HG03097 (cell line): ENCODE results near the gene IQCM.
"Not testable (repeated sequence)": the region's sequence is repeated elsewhere in the genome, so short reads cannot be mapped to it uniquely, and the experiment has no call there.

Source experiments
- ATAC-seq: cut with Tn5 transposase; IDR thresholded peaks from one replicate; pipeline ENCODE4 v1.9.1; 2021; ENCODE audit not compliant: unreplicated experiment, low FRiP score

IQCM gene

DNA sequence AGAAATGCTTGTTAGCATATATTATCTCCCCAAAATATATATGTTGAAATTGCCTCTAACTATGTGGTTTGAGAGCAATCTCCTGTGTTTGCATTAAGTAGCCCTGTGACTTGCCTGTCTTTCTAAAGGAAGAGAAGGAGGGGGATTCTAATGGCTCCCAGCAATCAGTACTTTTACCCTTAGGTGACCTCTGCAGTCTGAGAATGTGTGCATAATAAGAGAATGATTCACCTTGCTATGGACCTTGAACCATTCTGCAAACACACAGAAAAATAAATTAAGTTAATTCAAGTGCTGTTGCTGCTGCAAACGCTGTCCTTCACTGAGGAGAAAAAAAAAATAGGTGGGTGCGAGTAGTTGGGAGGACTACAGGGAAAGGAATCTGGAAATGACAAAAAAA lies 322.2 kb downstream of the IQCM start:
- no peak for ATAC-seq

DNA sequence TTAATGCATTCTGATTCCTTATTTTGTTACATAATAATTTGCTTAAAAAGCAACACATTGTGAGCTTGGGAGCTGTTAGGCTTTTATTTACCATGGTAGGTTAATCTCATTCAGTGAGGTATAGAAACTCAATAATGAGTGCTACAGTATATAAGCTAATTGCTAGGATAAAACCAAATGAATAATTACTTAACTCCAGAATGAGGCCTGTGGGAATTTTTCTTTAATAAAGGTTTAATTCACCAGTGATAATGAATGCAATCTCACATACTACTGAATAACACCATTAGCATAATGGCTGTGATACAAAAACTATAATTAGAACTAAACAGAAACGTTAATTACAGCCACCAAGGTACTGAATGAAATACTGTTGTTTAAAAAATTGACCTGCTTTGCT lies 326.3 kb downstream of the IQCM start:
- ATAC-seq, result no peak

DNA sequence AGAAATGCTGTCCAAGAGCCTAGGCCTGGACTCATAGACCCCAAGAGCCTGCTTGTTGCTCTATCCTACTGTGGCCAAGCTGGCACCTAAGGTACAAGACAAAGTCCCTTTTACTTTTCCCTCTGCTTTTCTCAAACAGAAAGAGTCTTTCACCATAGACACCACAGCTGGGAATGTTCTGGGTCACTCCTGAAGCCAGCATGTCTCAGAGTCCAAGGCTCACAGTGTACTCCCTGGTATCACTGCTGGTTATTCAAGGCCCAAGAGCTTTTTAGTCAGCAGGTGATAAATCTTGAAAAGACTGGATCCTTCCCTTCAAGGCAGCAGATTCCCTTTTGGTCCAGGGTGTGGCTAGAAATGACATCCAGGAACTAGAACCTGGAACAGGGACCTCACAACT lies 328.8 kb downstream of the IQCM start:
- ATAC-seq, result no peak

DNA sequence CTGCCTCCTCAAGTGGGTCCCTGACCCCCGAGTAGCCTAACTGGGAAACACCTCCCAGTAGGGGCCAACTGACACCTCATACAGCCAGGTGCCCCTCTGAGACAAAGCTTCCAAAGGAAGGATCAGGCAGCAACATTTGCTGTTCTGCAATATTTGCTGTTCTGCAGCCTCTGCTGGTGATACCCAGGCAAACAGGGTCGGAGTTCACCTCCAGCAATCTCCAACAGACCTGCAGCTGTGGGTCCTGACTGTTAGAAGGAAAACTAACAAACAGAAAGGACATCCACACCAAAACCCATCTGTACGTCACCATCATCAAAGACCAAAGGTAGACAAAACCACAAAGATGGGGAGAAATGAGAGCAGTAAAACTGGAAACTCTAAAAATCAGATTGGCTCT lies 347.0 kb downstream of the IQCM start:
- ATAC-seq, result not testable (repeated sequence)

DNA sequence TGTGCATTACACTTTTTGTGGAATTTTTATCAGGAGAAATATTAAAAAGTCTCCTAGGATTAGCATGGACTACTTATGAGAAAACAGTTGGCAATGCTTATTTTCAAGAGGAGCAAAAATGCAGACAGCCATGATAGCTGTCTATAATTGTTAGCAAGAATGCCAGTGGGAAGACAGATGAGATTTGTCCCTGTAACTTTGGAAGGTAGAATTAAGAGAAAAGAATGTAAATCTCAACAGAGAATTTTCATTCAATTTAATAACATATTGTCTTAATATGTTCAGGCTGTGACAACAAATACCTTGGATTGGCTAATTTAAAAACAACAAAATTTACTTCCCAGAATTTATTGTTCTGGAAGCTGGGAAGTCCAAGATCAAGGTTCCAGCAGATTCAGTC lies 349.2 kb downstream of the IQCM start:
- no peak for ATAC-seq

DNA sequence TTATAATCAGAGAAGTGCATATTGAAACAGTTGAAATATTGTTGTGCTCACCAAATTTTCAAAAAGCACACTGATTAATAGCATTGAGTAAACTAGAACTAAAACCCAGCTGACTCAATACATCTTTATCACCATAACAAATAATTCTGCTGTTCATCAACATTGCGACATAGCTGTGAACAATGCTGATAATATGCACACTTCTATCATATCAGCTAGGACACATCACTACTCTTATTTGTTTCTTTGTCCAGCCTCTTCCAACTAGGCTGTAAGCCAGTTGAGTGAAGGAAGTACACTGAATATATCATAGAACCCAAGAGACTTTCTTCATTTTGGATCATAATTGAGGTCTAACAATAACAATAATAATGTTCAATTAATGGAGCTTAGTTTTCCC lies 349.7 kb downstream of the IQCM start:
- ATAC-seq, result no peak

DNA sequence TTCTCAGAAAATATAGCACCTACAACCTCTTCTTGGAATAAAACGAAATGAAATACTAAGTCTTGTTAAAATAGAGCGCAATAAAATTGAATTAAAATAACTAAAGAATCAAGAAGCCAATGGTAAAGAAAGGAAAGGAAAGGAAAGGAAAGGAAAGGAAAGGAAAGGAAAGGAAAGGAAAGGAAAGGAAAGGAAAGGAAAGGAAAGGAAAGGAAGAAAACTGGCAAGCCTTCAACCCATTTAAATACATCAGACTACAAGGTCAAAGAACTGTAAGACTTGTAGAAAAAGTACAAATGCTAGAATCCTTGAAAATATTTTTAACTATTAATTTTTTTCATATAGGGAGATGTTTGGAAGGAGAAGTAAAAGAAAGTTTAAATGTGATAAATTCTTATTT lies 372.1 kb downstream of the IQCM start:
- ATAC-seq, result no peak

DNA sequence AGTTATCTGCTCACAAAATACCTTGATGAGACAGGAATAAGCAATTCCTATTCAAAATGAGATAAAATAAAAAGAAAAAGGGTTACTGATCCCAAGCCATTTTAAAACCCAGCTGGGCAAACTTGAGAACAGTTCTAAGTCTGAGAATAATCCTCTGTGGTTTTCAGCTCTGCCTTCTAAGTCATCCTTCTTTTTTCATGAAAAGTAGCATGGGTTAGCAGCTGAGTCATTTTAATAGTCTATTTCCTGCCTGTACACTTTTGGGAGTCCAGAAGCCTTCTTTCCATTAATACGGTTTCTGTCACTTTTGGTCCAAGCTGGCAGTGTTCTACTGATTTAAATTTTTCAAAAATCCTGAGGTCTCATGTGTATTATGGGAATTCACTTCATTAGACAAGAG lies 374.3 kb downstream of the IQCM start:
- no peak for ATAC-seq

DNA sequence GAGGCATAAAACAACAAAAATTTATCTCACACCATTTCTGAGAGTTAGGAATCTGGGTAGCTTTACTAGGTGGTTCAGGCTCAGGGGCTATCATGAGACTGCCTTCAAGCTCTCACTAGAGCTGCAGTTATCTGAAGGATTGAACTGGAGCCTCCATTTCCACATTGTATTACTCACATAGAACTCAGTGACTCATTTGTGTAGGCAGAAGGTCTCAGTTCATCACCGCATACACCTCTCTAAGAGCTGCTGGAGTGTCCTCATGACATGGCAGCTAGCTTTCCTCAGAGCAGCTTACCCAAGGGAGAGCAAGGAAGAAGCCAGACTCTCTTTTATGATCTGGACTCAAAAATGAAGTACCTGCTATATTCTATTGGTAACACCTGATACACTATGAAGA lies 389.2 kb downstream of the IQCM start:
- ATAC-seq, result no peak

DNA sequence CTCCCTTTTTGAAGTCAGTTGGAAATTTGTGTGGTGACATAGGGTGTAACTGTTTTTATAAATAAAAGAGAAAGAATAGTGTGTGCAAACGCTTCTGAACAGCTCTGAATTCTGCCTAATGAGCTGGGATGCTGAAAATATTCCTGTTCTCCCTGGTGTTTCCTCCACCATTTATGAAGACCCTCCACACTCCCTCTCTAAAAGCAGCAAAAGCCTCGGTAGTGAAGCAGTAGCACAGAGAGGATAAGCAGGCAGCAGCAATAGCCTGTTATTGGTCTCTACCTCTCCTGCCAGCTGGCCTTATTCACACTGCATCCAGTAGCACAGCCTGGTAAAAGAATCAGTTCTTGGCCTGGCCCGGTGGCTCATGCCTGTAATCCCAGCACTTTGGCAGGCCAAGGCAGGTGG lies 406.1 kb downstream of the IQCM start:
- no peak for ATAC-seq

DNA sequence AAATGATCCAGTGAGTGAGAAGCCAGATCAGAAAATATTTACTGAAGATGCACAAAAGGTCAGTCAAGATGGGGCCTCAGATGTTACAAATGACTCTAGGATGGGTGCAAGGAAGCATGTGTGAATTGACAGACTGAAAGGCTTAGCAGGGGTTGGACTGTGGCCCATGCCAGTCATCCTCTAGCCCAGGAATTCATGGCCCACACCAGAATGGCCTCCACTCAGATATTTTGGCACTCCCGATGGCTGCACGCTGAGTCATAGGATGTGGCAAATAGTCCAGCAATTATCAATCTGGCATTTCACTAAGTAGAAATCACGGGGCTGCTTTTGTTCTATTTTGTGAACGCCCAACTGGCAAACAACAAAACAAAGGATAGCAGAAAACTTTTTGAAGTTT lies 406.5 kb downstream of the IQCM start:
- no peak for ATAC-seq

DNA sequence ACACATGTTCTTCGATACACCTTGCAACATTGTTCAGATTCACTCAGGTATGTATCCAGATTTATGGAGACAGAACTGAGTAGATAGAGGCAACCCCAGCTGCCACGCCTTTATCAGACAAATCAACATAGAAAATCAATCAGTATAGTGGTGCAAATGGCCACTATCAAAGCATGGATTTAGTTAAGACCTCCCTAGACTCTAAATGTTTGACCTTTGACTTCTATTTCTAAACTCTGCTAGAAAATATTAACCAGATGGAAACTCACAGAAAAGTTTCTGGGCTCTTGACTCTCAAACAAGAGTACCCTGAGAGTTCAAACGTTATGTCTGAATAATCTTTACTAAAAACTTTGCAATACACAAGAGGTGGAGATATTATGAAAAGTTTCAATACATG lies 411.5 kb downstream of the IQCM start:
- no peak for ATAC-seq

DNA sequence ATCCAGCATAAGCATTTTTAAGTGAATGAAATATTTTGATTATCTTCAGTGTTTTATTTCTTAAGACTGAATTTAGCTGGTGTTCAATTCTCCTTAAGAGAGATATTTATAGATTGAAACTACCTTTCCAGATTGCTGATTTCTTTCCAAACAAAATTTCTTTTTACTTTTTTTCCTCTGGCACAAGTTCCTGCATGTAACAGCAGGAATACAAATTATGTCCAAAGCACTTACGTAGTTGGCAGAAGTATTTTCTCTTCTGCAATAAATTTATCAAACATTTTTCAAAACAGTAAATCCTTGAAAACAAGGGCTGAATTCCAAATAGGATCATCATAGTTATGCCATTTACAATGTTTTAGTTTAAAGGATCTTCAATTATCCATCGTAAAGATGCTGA lies 412.6 kb downstream of the IQCM start:
- no peak for ATAC-seq

DNA sequence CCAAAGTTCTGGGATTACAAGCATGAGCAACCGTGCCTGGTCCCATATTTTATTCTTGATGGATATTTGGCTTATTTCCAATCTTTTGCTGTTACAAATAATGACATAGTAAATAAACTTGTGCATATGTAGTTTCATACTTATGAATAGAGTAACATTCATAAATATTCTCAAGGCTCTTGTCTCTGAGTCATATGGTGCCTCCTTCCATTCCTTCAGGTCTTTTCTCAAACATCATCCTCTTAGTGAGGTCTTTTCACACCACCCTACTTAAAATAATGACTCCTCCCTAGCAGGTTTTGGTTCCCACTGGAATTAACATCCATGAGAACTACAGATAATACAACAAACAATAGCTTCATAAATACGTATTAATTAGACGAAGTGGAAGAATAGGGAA lies 416.6 kb downstream of the IQCM start:
- no peak for ATAC-seq

DNA sequence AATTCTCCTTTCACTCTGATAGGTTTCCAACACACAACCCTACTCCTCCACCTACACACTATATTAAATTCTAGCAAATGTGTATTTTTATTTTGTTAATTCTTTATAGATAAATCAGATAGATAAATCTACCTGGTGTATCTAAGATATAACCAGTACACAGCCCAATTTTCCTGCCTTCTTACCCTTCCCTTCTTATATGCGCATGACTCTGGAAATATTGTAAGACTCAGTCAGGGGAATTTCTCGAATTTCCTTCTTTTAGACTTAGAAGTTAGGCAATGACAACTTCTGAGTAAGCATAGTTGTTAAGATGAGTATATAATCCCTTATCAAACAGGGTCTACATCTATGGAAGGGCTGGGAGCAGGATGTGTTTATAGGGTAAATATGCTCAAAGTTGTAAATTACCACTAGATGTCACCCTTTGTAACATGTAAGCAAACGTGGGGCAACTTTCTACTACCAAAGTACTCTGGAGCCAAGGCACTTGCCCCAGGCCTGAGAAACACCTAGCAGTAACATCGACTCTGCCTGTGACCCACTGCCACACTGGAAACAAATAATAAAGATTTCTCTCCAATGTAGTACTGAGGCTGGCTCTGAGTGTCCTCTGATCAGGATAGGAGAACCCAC lies 444.7 kb downstream of the IQCM start:
- ATAC-seq, result no peak

DNA sequence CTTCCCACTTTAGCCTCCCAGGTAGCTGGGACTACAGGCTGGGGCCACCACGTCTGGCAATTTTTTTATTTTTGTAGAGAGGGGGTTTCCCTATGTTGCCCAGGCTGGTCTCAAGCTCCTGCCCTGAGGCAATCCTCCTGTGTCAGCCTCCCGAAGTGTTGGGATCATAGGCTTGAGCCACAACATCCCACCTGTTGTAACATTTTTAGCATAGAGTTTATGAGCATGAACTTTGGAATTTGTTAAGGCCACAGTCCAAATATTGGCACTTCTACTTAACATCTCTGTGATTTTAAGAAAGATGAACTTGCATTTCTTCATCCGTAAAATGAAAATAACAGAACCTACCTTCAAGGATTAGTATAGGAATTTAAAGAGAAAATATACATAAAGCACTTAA lies 445.6 kb downstream of the IQCM start:
- ATAC-seq, result no peak

DNA sequence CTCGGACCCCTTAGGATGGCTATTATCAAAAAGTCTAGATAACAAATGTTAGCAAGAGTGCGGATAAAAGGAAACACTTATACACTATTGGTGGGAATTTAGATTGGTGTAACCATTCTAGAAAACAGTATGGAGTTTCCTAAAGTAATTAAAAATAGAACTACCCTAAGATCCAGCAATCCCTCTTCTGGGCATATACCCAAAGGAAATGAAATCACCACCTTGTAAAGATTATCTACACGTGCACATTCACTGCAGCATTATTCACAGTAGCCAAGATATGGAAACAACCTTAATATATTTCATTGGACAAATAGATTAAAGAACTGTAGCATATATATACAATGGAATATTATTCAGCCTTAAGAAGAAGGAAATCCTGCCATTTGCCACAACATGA lies 462.4 kb downstream of the IQCM start:
- ATAC-seq, result no peak

DNA sequence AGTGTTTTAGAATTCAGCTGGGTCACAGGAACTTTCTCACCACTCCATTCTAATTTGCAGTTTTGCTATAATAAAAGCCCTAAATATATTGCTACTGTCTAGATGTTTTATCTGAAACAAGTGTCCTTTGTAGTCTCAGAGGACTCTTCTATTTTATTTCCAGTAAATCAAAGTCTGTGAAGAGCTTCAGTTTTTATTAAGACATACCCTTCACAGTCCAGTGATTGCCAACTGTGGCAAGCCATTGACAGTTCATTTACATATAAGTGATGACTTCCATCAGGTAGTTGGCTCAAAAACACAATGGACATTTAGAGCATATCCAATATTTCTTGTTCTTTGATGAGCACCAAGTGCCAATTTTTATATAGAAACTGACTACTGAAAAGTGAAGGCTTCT lies 466.1 kb downstream of the IQCM start:
- ATAC-seq, result no peak

DNA sequence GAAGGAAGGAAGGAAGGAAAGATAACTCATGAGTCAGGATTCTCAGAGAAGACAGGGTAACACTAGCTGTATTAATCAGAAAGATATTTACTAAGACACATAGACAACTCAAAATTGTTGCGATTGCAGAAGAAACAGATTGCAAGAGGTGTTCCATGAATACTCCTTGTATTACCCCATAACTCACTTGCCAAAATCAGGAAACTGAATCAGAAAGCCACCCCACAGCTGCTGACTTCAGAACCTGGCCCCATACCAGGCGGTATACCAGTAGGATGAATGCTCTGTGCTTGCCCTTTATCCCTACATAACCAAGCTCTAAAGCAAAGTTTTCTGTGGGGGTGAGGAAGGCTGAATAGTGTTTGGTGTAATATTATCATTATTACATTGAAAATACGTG lies 468.5 kb downstream of the IQCM start:
- no peak for ATAC-seq

DNA sequence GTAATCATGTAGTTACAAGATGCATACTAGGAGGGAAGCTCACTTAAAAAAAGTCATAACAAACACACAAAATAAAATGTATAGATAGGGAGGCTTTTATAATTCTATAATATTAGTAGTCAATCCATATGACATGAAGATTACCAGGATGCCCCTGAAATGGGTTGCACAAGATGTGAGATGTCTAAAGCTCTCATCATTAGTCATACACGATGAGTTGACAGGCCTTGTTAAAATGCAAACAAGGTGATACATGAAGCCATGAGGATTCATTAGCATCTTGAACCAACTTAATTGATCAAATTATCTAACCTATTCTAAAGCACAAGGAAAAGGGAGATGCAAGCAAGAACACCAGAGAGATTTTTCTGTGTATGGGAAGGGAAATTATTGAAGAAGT lies 470.2 kb downstream of the IQCM start:
- ATAC-seq, result no peak

DNA sequence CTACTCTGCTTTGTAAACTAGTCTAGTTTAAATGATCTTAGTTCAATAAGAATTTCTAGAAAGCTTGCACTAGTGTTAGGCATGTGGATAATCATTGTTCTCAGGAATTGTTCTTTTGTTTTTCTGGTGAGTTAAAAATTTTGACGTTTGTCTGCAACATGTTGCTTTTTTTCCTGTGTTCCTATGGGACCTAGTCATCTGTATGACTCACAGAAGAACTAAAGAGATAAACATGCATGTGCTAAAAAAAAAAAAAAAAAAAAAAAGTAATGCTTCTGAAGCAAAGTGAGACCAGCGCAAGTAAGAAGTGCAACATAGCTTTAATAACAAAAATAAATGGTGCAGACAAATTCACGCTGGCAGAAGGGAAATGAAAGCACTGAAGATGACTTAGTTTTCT lies 471.2 kb downstream of the IQCM start:
- no peak for ATAC-seq

DNA sequence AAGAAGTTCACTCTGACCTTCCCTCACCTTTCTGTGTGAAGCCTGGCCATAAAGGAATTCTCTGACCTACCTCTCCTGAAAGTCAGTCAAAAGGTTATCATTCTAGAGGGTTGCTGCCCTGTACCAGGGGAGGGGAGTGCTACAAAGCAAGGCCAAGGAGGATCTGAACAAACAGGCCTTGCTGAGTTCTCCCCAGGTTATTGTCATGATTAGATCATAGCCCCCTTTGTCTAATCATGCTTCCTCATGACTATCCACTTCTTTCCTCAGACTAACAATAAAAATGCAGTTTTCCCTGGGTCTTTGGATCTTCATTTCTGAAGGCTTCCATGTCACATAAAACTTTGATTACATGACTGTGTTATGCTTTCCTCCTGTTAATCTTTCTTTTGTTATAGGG lies 472.0 kb downstream of the IQCM start:
- no peak for ATAC-seq

DNA sequence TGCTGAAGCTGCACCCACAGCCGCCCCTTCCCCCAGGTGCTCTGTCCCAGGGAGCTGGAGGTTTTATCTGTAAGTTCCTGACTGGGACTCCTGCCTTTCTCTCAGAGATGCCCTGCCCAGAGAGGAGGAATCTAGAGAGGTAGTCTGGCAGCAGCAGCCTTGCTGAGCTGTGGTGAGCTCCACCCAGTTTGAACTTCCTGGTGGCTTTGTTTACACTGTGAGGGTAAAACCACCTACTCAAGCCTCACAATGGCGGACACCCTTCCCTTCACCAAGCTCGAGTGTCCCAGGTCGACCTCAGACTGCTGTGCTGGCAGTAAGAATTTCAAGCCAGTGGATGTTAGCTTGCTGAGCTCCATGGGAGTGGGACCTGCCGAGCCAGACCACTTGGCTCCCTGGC lies 474.5 kb downstream of the IQCM start:
- not testable (repeated sequence) for ATAC-seq
